Breast epithelium (tissue), 3 donors: ENCODE results near the gene OR10A2.

ENCODE experiments used
- CTCF ChIP-seq, 3 donors: fragments of 450-650 bp; IDR thresholded peaks; one replicate each; pipeline ENCODE4 v1.5.1; 2016 to 2017; ENCODE audit warnings: antibody characterized with exemption in 3 of 3, mild to moderate bottlenecking in 3 of 3, moderate library complexity in 3 of 3
- POLR2A ChIP-seq: fragments of 450-650 bp; IDR thresholded peaks from one replicate; pipeline ENCODE4 v1.6.1; 2016; ENCODE audit warnings: antibody characterized with exemption, mild to moderate bottlenecking, moderate library complexity

DNA sequence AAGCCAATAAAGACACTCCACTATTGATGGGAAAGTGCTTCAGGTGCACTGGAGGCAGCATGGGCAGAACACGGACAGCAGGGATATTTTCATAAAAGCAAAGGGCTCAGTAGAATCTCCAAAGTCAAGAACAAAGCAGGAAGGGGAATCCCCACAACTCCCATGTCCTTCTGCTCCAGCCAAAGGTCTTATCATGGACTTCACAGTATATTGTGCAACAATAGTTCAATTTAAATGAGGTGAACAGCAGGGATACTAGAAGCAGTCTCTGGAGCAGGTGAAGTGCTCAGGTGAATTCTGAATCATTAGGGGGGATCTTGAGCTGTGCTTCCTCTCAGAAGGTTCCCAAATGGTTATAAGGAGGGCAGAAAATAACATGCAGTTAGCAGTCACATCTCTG lies 36.1 kb downstream of the OR10A2 start:
- no peak for TF ChIP-seq CTCF (IDR thresholded peaks at IDR 0.05)
- TF ChIP-seq POLR2A: no peak
